GM21717 (cell line): ENCODE measurements around the gene ATAD5.
"Not testable (repeated sequence)": the region's sequence is repeated elsewhere in the genome, so short reads cannot be mapped to it uniquely, and the experiment has no call there.

Experiments used
- ATAC-seq: cut with Tn5 transposase; IDR thresholded peaks from one replicate; pipeline ENCODE4 v1.9.1; 2021; ENCODE audit warnings: mild to moderate bottlenecking, moderate library complexity; ENCODE audit not compliant: unreplicated experiment

Gene ATAD5

GRCh38 chr17:30910151-30910550 is 78.4 kb downstream of the ATAD5 start:
- not testable (repeated sequence) for ATAC-seq

GRCh38 chr17:30913955-30914354 is 82.2 kb downstream of the ATAD5 start:
- no peak for ATAC-seq

GRCh38 chr17:30915833-30916611 is 84.3 kb downstream of the ATAD5 start:
- no peak for ATAC-seq

GRCh38 chr17:30917050-30917449 is 85.3 kb downstream of the ATAD5 start:
- ATAC-seq, result no peak

- no peak for ATAC-seq
Measured at GRCh38 chr17:30920282-30920681, 88.5 kb downstream of the ATAD5 start.

- ATAC-seq, result no peak
Measured at GRCh38 chr17:30920683-30921543, 89.1 kb downstream of the ATAD5 start.

- ATAC-seq, result no peak
Measured at GRCh38 chr17:30921544-30922196, 89.9 kb downstream of the ATAD5 start, which contains the start of gene ADAP2. Gene ADAP2 (plus strand): TSS chr17:30921945. CDS start chr17:30922015, 70 bp downstream.

GRCh38 chr17:30922235-30923030 is 90.7 kb downstream of the ATAD5 start:
- no peak for ATAC-seq

- no peak for ATAC-seq
Measured at GRCh38 chr17:30924341-30924740, 92.6 kb downstream of the ATAD5 start.

- no peak for ATAC-seq
Measured at GRCh38 chr17:30926516-30926915, 94.8 kb downstream of the ATAD5 start.

- ATAC-seq, result no peak
Measured at GRCh38 chr17:30927756-30928155, 96.0 kb downstream of the ATAD5 start.

GRCh38 chr17:30928584-30928983 is 96.8 kb downstream of the ATAD5 start:
- no peak for ATAC-seq

- no peak for ATAC-seq
Measured at GRCh38 chr17:30929081-30929633, 97.4 kb downstream of the ATAD5 start.

GRCh38 chr17:30929861-30930260 is 98.1 kb downstream of the ATAD5 start:
- not testable (repeated sequence) for ATAC-seq

- no peak for ATAC-seq
Measured at GRCh38 chr17:30930495-30930894, 98.7 kb downstream of the ATAD5 start.

GRCh38 chr17:30931582-30931981 is 99.8 kb downstream of the ATAD5 start:
- ATAC-seq, result not testable (repeated sequence)

- ATAC-seq, result no peak
Measured at GRCh38 chr17:30933966-30934365, 102.2 kb downstream of the ATAD5 start.

GRCh38 chr17:30939051-30939689 is 107.4 kb downstream of the ATAD5 start:
- ATAC-seq, result no peak

- no peak for ATAC-seq
Measured at GRCh38 chr17:30942308-30943079, 110.7 kb downstream of the ATAD5 start.
